Vagina (tissue), 2 donors: ENCODE measurements around the gene NGRN. TPM values are rescaled to one million over a fixed set of nuclear protein-coding genes. Genes with fewer than 3 reads are reported as not detected.
A peak's percentile ranks its signal among the peaks of the same experiment; 100 is the strongest.
"Not testable (repeated sequence)": the region's sequence is repeated elsewhere in the genome, so short reads cannot be mapped to it uniquely, and the experiment has no call there.

Source experiments
- DNase-seq, 2 donors: peaks; one replicate each; pipeline ENCODE4 v3.0.0-alpha.2; 2017; ENCODE audit errors: extremely low spot score in 2 of 2
- H3K27ac ChIP-seq: fragments of 200-600 bp; sonication (generic); one replicate; pipeline ENCODE4 v1.5.1; 2019
- H3K27me3 ChIP-seq: fragments of 200-600 bp; sonication (generic); one replicate; pipeline ENCODE4 v1.5.1; 2019
- H3K36me3 ChIP-seq, 2 donors: fragments of 200-600 bp; sonication (generic); one replicate each; pipeline ENCODE4 v1.5.1; 2017 to 2019
- H3K4me1 ChIP-seq: fragments of 200-600 bp; sonication (generic); one replicate; pipeline ENCODE4 v1.5.1; 2019
- H3K4me3 ChIP-seq, 2 donors: fragments of 200-600 bp; sonication (generic); 1 replicate in 1 of 2; 2 replicates in 1 of 2; pipeline ENCODE4 v1.5.1; 2016 to 2019
- H3K9me3 ChIP-seq: fragments of 200-600 bp; sonication (generic); one replicate; pipeline ENCODE4 v1.5.1; 2019
- POLR2A ChIP-seq, 2 donors: fragments of 450-650 bp; IDR thresholded peaks; one replicate each; pipeline ENCODE4 v1.6.1; 2017; ENCODE audit warnings: antibody characterized with exemption in 2 of 2, mild to moderate bottlenecking in 2 of 2, moderate library complexity in 2 of 2
- POLR2AphosphoS5 ChIP-seq, 2 donors: sonication (generic); formaldehyde crosslinking; IDR thresholded peaks; one replicate each; pipeline ENCODE4 v1.9.0; 2017; ENCODE audit warnings: antibody characterized with exemption in 2 of 2, mild to moderate bottlenecking in 2 of 2, low read depth in 1 of 2; ENCODE audit not compliant: insufficient read depth in 1 of 2
- intact Hi-C: fragments of 100-400 bp; cut with DNase I; formaldehyde crosslinking; loops from one replicate; pipeline ENCODE4 v1.15.1; 2023
- total RNA-seq: library from RNA; depleted of rRNA; stranded (reverse); fragments of >200 nt; gene quantifications from one replicate; pipeline ENCODE4 v1.2.3, GENCODE V29; 2016
- TF ChIP-seq, protein P1 (sequence below), 3 experiments: fragments of 450-650 bp in 2 of 3; fragments of 200-600 bp in 1 of 3; sonication (generic) in 1 of 3; IDR thresholded peaks; one replicate each; pipeline ENCODE4 v1.5.1; 2017 to 2019; ENCODE audit warnings: antibody characterized with exemption in 3 of 3, mild to moderate bottlenecking in 2 of 3, moderate library complexity in 2 of 3

NGRN gene
- total RNA-seq, 1 donor from 2014 or later: 59.2 TPM

DNA sequence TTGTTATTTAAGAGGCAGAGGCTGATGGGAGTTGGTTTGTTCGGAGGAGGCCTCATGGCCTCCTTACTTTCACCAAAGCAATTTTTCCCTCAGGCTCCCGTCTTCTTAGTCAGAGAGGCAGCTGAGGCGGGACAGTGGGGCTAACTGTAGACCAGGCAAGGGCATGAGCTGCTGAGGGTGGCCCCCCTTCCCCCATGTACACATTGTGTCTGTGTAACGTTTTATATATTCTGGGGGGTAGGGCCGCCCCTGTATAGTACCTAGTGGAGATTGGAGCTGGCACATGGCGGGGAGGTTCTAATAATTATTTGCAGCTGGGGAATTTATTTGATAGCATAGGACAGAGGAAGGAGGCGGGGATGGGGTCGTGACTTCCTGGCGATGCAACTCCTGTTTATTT, 35.1 kb downstream of the NGRN start:
- intact Hi-C loops: no loop called here
- TF ChIP-seq, protein P1, sequence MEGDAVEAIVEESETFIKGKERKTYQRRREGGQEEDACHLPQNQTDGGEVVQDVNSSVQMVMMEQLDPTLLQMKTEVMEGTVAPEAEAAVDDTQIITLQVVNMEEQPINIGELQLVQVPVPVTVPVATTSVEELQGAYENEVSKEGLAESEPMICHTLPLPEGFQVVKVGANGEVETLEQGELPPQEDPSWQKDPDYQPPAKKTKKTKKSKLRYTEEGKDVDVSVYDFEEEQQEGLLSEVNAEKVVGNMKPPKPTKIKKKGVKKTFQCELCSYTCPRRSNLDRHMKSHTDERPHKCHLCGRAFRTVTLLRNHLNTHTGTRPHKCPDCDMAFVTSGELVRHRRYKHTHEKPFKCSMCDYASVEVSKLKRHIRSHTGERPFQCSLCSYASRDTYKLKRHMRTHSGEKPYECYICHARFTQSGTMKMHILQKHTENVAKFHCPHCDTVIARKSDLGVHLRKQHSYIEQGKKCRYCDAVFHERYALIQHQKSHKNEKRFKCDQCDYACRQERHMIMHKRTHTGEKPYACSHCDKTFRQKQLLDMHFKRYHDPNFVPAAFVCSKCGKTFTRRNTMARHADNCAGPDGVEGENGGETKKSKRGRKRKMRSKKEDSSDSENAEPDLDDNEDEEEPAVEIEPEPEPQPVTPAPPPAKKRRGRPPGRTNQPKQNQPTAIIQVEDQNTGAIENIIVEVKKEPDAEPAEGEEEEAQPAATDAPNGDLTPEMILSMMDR (IDR thresholded peaks at IDR 0.05): no peak
- TF ChIP-seq POLR2AphosphoS5 (IDR thresholded peaks at IDR 0.05; ENCODE audit: insufficient read depth in 1 of 2, low read depth in 1 of 2) (no peak), POLR2A (IDR thresholded peaks at IDR 0.05) (no peak)
- H3K27ac ChIP-seq: peak overlapping the region; percentile 61

DNA sequence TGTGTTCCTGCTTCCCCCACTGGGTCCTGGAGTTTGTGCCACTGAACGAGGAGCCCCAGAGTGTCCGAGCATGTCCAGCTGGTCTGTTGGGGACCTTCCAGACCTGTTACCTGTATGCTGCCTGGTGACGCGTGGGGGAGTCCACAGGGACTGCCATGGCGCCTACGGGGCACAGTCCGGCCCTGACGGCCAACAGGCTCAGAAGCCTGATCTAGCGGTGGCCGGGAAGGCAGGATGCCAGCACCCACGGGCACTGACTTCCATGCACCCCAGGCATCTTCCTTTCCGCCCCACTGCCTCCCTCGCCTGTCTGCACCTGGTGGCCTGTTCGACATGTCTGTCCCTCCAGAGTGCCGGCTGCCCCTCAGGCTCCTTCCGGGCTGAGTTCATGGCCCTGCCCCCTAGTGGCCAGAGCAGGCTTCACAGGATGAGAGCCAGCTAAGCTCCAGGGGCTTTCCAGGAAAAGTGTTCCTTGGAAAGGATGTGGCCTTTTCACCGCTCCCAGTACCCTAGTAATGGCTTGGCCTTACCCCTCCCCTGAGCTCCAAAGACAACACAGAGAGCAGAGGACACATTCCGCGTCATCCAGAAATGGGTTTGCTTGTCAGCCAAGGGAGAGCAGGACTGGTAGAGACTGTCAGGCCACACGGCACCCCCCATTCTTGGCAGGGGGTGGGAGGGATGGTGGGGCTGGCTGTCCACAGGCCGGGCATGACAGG, 35.7 kb downstream of the NGRN start:
- TF ChIP-seq POLR2A (IDR thresholded peaks at IDR 0.05): no peak
- TF ChIP-seq POLR2AphosphoS5 (IDR thresholded peaks at IDR 0.05; ENCODE audit: insufficient read depth in 1 of 2, low read depth in 1 of 2): no peak
- TF ChIP-seq, protein P1 (IDR thresholded peaks at IDR 0.05): peak in 1 of 3 experiments; percentile 62
- no peak for DNase-seq
- intact Hi-C loops: no loop called here
- no peak overlapping the region for H3K4me3 ChIP-seq
- peaks cover 18% of the 10 kb centered on the region for H3K4me1 ChIP-seq
- H3K36me3 ChIP-seq: no peaks in the 10 kb centered on the region
- H3K9me3 ChIP-seq: no peaks in the 10 kb centered on the region
- H3K27ac ChIP-seq: peak overlapping the region; percentile 61
- no peaks in the 10 kb centered on the region for H3K27me3 ChIP-seq

More for the DNA sequence above, 35.1 kb downstream of the NGRN start:
- H3K27me3 ChIP-seq: no peaks in the 10 kb centered on the region
- DNase-seq: no peak
- H3K36me3 ChIP-seq: no peaks in the 10 kb centered on the region
- H3K4me1 ChIP-seq: peaks cover 16% of the 10 kb centered on the region
- no peaks in the 10 kb centered on the region for H3K9me3 ChIP-seq
- H3K4me3 ChIP-seq: no peak overlapping the region

DNA sequence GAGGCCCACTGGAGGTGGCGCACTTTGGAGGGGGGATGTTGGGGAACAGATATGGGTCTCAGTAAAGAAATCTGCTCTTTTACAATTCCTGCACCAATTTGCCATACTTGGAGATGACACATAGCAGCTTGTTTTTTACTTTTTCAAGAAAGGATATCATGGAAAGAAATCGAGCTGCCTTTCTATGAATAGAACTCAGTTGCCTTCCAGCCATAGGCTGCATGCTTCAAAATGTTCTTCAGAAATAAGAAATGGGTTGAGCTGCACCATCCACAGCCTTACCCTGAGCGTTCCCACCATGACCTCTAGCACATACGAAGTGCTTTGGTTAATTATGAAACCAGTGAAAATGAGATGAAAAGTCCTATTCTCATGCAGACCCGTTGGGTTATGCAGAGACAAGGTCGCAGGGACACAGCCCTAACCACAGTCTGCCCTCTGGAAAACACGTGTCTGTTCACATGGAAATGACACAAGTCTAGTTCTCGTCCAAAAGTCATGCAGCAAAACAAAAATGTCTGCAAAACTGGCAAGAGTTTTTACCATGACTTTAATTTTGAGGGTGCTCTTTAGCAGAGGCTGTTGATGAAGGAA, 36.3 kb downstream of the NGRN start:
- no peak for DNase-seq
- Histone ChIP-seq H3K36me3 (no peaks in the 10 kb centered on the region), H3K4me3 (no peak overlapping the region), H3K4me1 (peaks cover 24% of the 10 kb centered on the region), H3K27me3 (no peaks in the 10 kb centered on the region), H3K27ac (peak overlapping the region; percentile 61), H3K9me3 (no peaks in the 10 kb centered on the region)
- TF ChIP-seq, protein P1 (IDR thresholded peaks at IDR 0.05): no peak
- TF ChIP-seq POLR2AphosphoS5 (IDR thresholded peaks at IDR 0.05; ENCODE audit: insufficient read depth in 1 of 2, low read depth in 1 of 2): no peak
- TF ChIP-seq POLR2A (IDR thresholded peaks at IDR 0.05): no peak
- intact Hi-C loops: no loop called here

DNA sequence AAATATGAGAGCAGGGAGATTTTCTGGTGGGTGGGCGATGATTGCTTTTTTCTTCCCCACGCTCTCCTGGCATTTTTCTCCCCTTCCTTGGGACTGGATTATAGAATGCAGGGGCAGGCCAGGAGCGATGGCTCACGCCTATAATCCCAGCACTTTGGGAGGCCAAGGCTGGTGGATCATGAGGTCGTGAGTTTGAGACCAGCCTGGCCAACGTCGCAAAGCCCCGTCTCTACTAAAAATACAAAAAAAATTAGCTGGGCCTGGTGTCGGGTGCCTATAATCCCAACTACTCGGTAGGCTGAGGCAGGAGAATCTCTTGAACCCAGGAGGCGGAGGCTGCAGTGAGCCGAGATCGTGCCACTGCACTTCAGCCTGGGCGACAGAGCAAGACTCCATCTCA, 39.9 kb downstream of the NGRN start:
- peaks cover 24% of the 10 kb centered on the region for H3K4me1 ChIP-seq
- H3K27me3 ChIP-seq, intact Hi-C loops, H3K36me3 ChIP-seq, H3K4me3 ChIP-seq, H3K9me3 ChIP-seq, H3K27ac ChIP-seq, DNase-seq: not testable (repeated sequence)

DNA sequence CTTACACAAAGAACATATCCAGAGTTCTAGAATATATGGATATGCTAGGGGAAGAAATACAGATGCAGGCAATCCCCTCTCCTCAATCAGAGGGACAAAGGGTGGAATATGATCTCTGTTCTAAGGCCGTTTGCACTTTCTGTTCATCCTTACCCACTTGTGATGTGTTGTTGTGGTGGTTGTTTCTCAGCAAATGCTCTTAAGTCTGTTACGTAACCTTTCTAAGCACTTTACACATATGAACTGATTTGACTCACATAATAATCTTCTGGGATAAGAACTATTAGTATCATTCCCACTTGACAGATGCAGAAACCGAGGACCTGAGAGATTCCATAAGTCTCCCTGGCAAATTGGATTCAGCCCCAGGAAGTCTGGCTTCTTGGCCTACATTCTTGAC, 40.5 kb downstream of the NGRN start:
- intact Hi-C loops: no loop called here
- Histone ChIP-seq H3K4me1 (peaks cover 19% of the 10 kb centered on the region), H3K36me3 (no peaks in the 10 kb centered on the region), H3K9me3 (no peaks in the 10 kb centered on the region), H3K4me3 (no peak overlapping the region), H3K27me3 (no peaks in the 10 kb centered on the region), H3K27ac (peak overlapping the region; percentile 23)
- DNase-seq: no peak
- TF ChIP-seq, protein P1 (IDR thresholded peaks at IDR 0.05): no peak
- TF ChIP-seq POLR2AphosphoS5 (IDR thresholded peaks at IDR 0.05; ENCODE audit: insufficient read depth in 1 of 2, low read depth in 1 of 2) (no peak), POLR2A (IDR thresholded peaks at IDR 0.05) (no peak)
